GM23338 (cell line): ENCODE data around the gene UBASH3A.

Experiments used
- CREB1 ChIP-seq: fragments of 250-450 bp; sonication (Bioruptor Pico); IDR thresholded peaks from 2 replicates; pipeline ENCODE4 v1.5.0; 2020; ENCODE audit warnings: low read depth, mild to moderate bottlenecking, moderate library complexity
- ETS1 ChIP-seq: IDR thresholded peaks from 2 replicates; pipeline ENCODE4 v1.6.1; 2016; ENCODE audit warnings: antibody characterized with exemption
- EZH2 ChIP-seq: fragments of 200-600 bp; sonication (generic); IDR thresholded peaks from one replicate; pipeline ENCODE4 v1.8.0; 2017; ENCODE audit warnings: antibody characterized with exemption, mild to moderate bottlenecking, low read depth; ENCODE audit not compliant: unreplicated experiment
- EZH2phosphoT487 ChIP-seq: fragments of 200-600 bp; sonication (generic); IDR thresholded peaks from one replicate; pipeline ENCODE4 v1.8.1; 2018; ENCODE audit warnings: antibody characterized with exemption; ENCODE audit not compliant: unreplicated experiment
- JUNB ChIP-seq: IDR thresholded peaks from one replicate; pipeline ENCODE4 v1.6.1; 2016; ENCODE audit warnings: antibody characterized with exemption; ENCODE audit not compliant: unreplicated experiment
- NANOG ChIP-seq: IDR thresholded peaks from 2 replicates; pipeline ENCODE4 v1.6.1; 2016; ENCODE audit warnings: antibody characterized with exemption, borderline replicate concordance
- POLR2AphosphoS5 ChIP-seq: IDR thresholded peaks from 2 replicates; pipeline ENCODE4 v1.6.1; 2016; ENCODE audit warnings: antibody characterized with exemption, low read depth
- REST ChIP-seq: IDR thresholded peaks from one replicate; pipeline ENCODE4 v1.6.1; 2018; ENCODE audit warnings: antibody characterized with exemption; ENCODE audit not compliant: unreplicated experiment
- STAT1 ChIP-seq: IDR thresholded peaks from one replicate; pipeline ENCODE4 v1.6.1; 2016; ENCODE audit warnings: antibody characterized with exemption; ENCODE audit not compliant: unreplicated experiment
- ZNF114 ChIP-seq: fragments of 250-450 bp; sonication (Bioruptor Pico); IDR thresholded peaks from 2 replicates; pipeline ENCODE4 v1.5.0; 2020; ENCODE audit warnings: mild to moderate bottlenecking, moderate library complexity
- ZNF462 ChIP-seq: fragments of 250-450 bp; sonication (Bioruptor Pico); IDR thresholded peaks from 2 replicates; pipeline ENCODE4 v1.5.0; 2020; ENCODE audit warnings: mild to moderate bottlenecking, moderate library complexity
- TF ChIP-seq, protein P1 (sequence below), 2 experiments: fragments of 200-600 bp in 1 of 2; sonication (generic) in 1 of 2; conservative IDR thresholded peaks; 2 replicates each; pipeline versions ENCODE4 v1.5.1 to v1.6.1; 2016 to 2017; ENCODE audit warnings: antibody characterized with exemption in 2 of 2, low read depth in 2 of 2, mild to moderate bottlenecking in 2 of 2, moderate library complexity in 1 of 2

- TF ChIP-seq EZH2 (no peak), CREB1 (no peak), REST (no peak), POLR2AphosphoS5 (no peak), EZH2phosphoT487 (no peak), JUNB (no peak), ZNF114 (CRISPR knock-in tag) (no peak), STAT1 (no peak), NANOG (no peak), ETS1 (no peak), ZNF462 (CRISPR knock-in tag) (no peak)
- TF ChIP-seq, protein P1, sequence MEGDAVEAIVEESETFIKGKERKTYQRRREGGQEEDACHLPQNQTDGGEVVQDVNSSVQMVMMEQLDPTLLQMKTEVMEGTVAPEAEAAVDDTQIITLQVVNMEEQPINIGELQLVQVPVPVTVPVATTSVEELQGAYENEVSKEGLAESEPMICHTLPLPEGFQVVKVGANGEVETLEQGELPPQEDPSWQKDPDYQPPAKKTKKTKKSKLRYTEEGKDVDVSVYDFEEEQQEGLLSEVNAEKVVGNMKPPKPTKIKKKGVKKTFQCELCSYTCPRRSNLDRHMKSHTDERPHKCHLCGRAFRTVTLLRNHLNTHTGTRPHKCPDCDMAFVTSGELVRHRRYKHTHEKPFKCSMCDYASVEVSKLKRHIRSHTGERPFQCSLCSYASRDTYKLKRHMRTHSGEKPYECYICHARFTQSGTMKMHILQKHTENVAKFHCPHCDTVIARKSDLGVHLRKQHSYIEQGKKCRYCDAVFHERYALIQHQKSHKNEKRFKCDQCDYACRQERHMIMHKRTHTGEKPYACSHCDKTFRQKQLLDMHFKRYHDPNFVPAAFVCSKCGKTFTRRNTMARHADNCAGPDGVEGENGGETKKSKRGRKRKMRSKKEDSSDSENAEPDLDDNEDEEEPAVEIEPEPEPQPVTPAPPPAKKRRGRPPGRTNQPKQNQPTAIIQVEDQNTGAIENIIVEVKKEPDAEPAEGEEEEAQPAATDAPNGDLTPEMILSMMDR (conservative IDR thresholded peaks at IDR 0.05; ENCODE audit: low read depth in 2 of 2), result no peak
Observed at GRCh38 chr21:42406866-42407265, 3.2 kb downstream of the UBASH3A start.
